ENCODE measurements around the gene ETAA1.

The ETAA1 gene

GRCh38 chr2:67399144-67399543 lies 2.0 kb downstream of the ETAA1 start:
- CTCF ChIA-PET = no interaction called here
- TF ChIP-seq CTCF (conservative IDR thresholded peaks at IDR 0.05; ENCODE audit: low read depth) = no peak
- POLR2A ChIA-PET (ENCODE audit: low non-redundant PET) = no interaction called here
- no peak overlapping the region for H3K27ac ChIP-seq
- DNase-seq (ENCODE audit: low spot score) = no peak

GRCh38 chr2:67399831-67400489 lies 2.8 kb downstream of the ETAA1 start:
- POLR2A ChIA-PET (ENCODE audit: low non-redundant PET) = no interaction called here
- DNase-seq (ENCODE audit: low spot score) = no peak
- no peak overlapping the region for H3K27ac ChIP-seq
- CTCF ChIA-PET = no interaction called here
- no peak for TF ChIP-seq CTCF (conservative IDR thresholded peaks at IDR 0.05; ENCODE audit: low read depth)

DNA sequence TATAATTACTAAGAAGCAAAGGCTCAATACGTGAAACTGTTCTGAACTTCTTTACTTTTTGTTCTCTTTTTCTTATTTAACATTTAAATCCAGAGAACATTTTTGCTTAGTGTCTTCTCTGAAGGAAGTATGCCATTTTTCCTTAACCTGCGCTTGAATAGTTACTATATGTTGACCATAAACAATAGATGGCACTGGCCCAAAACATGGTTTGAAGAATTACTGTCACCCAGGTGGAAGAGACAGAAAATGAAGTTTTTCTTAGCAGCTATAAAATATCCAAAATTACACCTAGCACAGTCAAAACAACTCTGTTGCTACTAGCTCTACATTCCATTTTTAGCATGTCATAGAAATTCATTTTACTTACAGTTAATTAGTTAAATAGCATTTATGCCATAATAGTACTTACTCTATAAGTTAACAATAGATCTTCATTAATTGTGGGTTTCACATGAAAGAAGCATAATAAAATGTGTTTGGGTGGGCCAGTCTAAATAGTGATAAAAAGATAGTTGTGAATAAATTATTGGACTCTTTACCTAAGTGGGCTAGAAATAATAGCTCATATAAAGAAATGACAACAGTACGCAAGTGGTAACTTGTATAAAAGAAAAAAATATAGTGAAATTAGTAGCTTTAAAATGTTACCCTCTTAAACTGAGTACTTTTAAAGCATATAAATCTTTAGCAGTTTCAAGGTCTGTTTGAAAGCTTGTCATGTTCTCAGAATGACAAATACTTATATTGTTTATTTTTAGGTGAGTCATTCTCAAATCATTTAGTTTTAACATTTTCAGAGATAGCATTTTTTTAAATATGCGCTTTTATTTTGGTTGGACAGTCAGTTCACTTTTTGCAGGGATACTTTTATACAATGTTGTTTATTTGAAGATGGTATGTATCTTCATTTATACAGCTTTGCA lies 3.7 kb downstream of the ETAA1 start:
- TF ChIP-seq CTCF (conservative IDR thresholded peaks at IDR 0.05; ENCODE audit: low read depth) = no peak
- CTCF ChIA-PET = no interaction called here
- peak; percentile 13 for DNase-seq (ENCODE audit: low spot score)
- H3K27ac ChIP-seq = no peak overlapping the region
- POLR2A ChIA-PET (ENCODE audit: low non-redundant PET) = no interaction called here

DNA sequence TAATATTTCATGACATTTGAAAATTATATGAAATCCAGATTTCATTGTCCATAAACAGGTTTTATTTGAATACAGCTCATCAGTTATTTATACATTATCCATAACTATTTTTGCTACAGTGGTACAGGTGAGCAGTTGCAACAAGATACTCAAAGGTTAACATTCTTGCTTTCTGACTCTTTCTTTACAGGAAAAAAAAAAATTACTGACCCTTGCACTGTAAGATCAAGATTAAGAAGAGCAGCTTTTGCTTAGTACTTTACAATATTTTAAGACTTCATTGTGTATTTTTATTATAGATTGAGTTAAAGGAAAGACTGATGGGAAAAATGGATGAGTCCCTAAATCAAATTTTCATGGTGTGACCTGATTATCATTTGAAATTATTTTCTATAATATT lies 11.2 kb downstream of the ETAA1 start:
- ChIA-PET CTCF (interaction anchor here (0.5 to 0.7 kb wide), 2 partner anchors 432 to 643 kb away, joined by 3 to 4 read pairs; no protein-coding TSS in a partner anchor), POLR2A (ENCODE audit: low non-redundant PET) (interaction anchor here (0.5 kb wide), 1 partner anchor 11 kb away, joined by 11 read pairs; the partner anchor contains the start of gene ETAA1)
- DNase-seq (ENCODE audit: low spot score) = no peak
- TF ChIP-seq CTCF (conservative IDR thresholded peaks at IDR 0.05; ENCODE audit: low read depth) = no peak
- H3K27ac ChIP-seq = no peak overlapping the region

DNA sequence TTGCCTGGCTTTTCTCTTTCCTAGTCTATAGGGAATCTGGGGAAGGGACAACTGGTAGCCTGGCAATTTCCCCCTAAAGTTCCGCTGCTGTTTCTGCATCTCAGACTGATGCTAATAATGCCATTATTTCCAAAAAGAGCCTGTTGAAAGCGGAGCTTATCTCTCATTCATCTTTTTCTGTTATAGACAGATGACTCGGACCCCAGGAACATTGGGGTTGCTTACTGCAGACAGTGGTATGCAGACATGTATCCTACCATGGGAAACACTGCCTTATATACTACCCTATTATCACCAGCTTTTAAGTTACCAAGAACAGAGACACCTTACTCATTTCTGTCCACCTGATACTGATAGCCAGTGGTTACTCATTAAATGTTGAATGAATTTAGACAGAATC lies 15.3 kb downstream of the ETAA1 start:
- H3K27ac ChIP-seq = no peak overlapping the region
- ChIA-PET POLR2A (ENCODE audit: low non-redundant PET) (no interaction called here), CTCF (no interaction called here)
- no peak for TF ChIP-seq CTCF (conservative IDR thresholded peaks at IDR 0.05; ENCODE audit: low read depth)
- no peak for DNase-seq (ENCODE audit: low spot score)

GRCh38 chr2:67414867-67415266 lies 17.7 kb downstream of the ETAA1 start:
- DNase-seq (ENCODE audit: low spot score) = no peak
- no peak for TF ChIP-seq CTCF (conservative IDR thresholded peaks at IDR 0.05; ENCODE audit: low read depth)
- ChIA-PET POLR2A (ENCODE audit: low non-redundant PET) (no interaction called here), CTCF (interaction anchor here (0.7 kb wide), 1 partner anchor 1552 kb away, joined by 3 read pairs; no protein-coding TSS in a partner anchor)
- H3K27ac ChIP-seq = no peak overlapping the region
